Measurements from ENCODE around the gene CIDEC.

DNA sequence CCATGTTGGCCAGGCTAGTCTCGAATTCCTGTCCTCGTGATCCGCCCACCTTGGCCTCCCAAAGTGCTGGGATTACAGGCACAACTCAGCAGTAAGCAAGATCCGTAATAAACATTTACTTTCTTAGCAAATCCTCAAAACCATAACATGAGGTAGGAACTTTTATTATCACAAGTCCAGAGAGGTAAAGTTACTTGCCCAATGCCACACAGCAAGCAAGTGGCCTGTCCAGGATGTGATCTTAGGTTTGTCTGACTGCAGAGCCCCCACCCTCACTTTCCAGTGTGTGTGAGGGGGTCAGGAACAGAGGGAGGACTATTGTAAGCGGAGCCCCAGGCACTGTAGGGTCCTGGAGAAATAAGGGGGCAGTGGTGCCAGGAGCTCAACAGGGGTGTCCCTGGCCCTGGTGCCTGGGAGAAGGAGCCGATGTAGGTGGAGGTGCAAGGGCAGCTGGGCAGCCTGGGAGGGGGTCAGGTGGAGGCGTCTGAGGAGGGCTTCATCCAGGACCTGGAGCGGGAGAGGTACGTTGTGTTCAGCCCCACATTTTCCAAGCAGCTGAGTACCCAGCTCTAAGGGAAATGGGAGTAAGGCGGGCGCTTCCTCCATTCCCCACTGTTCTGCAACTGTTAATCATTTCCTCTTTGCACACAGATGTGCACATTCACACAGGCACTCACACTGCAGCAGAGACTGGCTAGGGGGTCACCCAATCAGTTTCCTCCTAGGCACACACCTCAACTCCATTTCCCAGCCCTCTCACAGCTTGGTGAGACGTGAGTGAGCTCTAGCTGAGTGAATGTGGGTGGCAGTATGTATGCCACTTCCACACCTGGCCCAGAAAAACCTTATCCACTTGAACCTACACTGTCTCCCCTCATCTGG is 42.1 kb downstream of the CIDEC start:
- TF ChIP-seq, protein P1, sequence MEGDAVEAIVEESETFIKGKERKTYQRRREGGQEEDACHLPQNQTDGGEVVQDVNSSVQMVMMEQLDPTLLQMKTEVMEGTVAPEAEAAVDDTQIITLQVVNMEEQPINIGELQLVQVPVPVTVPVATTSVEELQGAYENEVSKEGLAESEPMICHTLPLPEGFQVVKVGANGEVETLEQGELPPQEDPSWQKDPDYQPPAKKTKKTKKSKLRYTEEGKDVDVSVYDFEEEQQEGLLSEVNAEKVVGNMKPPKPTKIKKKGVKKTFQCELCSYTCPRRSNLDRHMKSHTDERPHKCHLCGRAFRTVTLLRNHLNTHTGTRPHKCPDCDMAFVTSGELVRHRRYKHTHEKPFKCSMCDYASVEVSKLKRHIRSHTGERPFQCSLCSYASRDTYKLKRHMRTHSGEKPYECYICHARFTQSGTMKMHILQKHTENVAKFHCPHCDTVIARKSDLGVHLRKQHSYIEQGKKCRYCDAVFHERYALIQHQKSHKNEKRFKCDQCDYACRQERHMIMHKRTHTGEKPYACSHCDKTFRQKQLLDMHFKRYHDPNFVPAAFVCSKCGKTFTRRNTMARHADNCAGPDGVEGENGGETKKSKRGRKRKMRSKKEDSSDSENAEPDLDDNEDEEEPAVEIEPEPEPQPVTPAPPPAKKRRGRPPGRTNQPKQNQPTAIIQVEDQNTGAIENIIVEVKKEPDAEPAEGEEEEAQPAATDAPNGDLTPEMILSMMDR (conservative IDR thresholded peaks at IDR 0.05) = no peak
- TF ChIP-seq ZFX (IDR thresholded peaks at IDR 0.05) = no peak

Data from C4-2B (cell line).